ENCODE measurements around the gene CA7. TPM values are rescaled to one million over a fixed set of nuclear protein-coding genes. Genes with fewer than 3 reads are reported as not detected.

Gene CA7
- total RNA-seq, 4 donors from 2014 or later, result not detected

DNA sequence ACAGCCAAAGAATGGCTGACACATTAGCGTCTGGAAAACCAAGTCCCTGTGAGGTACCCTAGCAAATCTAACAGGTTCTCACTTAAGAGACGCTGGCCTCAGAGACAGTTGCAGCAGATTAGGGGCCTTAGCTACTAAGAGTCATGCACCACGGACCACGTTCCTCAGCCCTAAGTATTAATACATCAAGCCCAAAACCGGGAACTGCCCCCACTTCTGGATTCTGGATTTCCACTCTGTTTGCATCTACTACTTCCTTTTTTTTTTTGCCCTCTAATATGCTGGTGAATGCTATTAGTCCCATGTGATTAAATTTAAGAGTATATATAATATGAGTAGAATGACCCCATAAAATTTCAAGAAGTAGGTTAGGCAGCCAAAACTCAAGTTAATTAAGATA is 42.1 kb upstream of the CA7 start:
- Histone ChIP-seq H3K4me3 (no peak overlapping the region), H3K9me3 (no peaks in the 10 kb centered on the region), H3K27me3 (no peaks in the 10 kb centered on the region), H3K36me3 (peaks cover 5 to 66% of the 10 kb centered on the region in 2 donors), H3K27ac (no peak overlapping the region), H3K4me1 (no peaks in the 10 kb centered on the region)
- no peak for TF ChIP-seq POLR2AphosphoS5 (IDR thresholded peaks at IDR 0.05)
- TF ChIP-seq EP300 (IDR thresholded peaks at IDR 0.05), result no peak
- no peak for TF ChIP-seq POLR2A (IDR thresholded peaks at IDR 0.05)
- TF ChIP-seq, protein P1, sequence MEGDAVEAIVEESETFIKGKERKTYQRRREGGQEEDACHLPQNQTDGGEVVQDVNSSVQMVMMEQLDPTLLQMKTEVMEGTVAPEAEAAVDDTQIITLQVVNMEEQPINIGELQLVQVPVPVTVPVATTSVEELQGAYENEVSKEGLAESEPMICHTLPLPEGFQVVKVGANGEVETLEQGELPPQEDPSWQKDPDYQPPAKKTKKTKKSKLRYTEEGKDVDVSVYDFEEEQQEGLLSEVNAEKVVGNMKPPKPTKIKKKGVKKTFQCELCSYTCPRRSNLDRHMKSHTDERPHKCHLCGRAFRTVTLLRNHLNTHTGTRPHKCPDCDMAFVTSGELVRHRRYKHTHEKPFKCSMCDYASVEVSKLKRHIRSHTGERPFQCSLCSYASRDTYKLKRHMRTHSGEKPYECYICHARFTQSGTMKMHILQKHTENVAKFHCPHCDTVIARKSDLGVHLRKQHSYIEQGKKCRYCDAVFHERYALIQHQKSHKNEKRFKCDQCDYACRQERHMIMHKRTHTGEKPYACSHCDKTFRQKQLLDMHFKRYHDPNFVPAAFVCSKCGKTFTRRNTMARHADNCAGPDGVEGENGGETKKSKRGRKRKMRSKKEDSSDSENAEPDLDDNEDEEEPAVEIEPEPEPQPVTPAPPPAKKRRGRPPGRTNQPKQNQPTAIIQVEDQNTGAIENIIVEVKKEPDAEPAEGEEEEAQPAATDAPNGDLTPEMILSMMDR (IDR thresholded peaks at IDR 0.05), result no peak
- 79 to 88% methylated on average over 3 to 5 of the region's 5 CpGs for WGBS, 2 donors (ENCODE audit: low coverage in 1 of 2)
- ATAC-seq, result no peak

DNA sequence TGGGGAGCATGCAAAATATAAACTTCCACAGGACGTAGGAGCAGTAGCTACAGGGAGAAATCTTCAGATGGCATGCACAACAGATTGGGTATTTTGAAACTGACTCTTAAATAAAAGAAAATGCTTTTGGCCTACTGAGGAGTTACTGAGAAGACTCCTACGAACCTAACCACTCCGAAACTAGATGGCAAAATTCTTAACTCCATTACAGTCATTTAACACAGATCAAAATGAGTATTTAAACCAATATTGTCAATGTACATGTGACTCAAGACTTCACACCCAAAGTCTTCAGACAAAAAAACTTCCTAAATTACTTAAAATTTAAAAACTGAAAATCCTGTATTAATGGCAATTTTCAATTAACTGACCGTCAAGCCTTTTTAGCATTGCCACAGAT is 34.4 kb upstream of the CA7 start:
- TF ChIP-seq EP300 (IDR thresholded peaks at IDR 0.05), result no peak
- no peak for TF ChIP-seq POLR2AphosphoS5 (IDR thresholded peaks at IDR 0.05)
- no peak for TF ChIP-seq POLR2A (IDR thresholded peaks at IDR 0.05)
- TF ChIP-seq, protein P1 (IDR thresholded peaks at IDR 0.05), result no peak
- Histone ChIP-seq H3K27me3 (no peaks in the 10 kb centered on the region), H3K4me3 (no peak overlapping the region), H3K4me1 (no peaks in the 10 kb centered on the region), H3K9me3 (no peaks in the 10 kb centered on the region), H3K27ac (no peak overlapping the region), H3K36me3 (peaks cover 5 to 100% of the 10 kb centered on the region in 2 donors)
- no peak for ATAC-seq
- 78 to 94% methylated on average over 4 of the region's 4 CpGs for WGBS, 2 donors (ENCODE audit: low coverage in 1 of 2)

DNA sequence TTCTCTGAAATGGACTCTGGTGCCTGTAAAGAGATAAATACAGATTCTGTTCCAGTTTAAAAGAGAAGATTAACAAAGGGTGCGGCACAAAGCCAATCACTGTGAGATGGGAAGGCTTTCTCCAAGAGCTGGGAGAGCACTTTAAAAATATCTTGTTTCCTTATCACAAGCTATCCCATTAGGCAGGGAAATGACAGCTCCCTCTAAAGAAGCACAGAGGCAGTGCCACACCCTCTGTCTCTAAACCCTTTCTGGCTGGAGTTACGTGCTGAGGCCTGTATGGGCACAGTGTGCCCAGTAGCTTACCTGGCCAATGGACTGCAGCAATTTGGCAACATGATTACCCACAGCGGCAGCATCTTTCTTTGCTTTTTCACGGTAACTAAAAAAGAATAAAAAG is 33.8 kb upstream of the CA7 start:
- WGBS, 2 donors (ENCODE audit: low coverage in 1 of 2), result 87 to 94% methylated on average over 3 to 4 of the region's 4 CpGs
- Histone ChIP-seq H3K4me1 (no peaks in the 10 kb centered on the region), H3K27me3 (no peaks in the 10 kb centered on the region), H3K9me3 (no peaks in the 10 kb centered on the region), H3K4me3 (no peak overlapping the region), H3K27ac (no peak overlapping the region), H3K36me3 (peaks cover 0 to 100% of the 10 kb centered on the region in 2 donors)
- TF ChIP-seq, protein P1 (IDR thresholded peaks at IDR 0.05), result no peak
- no peak for TF ChIP-seq EP300 (IDR thresholded peaks at IDR 0.05)
- no peak for TF ChIP-seq POLR2AphosphoS5 (IDR thresholded peaks at IDR 0.05)
- no peak for TF ChIP-seq POLR2A (IDR thresholded peaks at IDR 0.05)
- ATAC-seq, result no peak

DNA sequence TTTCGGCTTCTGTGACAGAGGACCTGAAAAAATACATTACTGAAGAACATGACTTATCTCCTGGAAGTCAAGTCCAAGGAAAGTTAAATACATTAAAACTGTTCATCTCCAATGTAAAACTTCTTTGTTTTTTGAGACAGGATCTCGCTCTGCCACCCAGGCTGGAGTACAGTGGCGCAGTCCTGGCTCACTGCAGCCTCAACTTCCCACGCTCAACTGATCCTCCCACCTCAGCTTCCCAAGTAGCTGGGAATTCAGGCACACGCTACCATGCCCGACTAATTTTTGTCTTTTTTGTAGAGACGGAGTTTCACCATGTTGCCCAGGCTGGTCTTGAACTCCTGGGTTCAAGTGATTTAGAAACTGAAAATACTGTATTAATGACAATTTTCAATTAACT is 33.2 kb upstream of the CA7 start:
- Histone ChIP-seq H3K27ac (no peak overlapping the region), H3K4me3 (no peak overlapping the region), H3K9me3 (no peaks in the 10 kb centered on the region), H3K27me3 (no peaks in the 10 kb centered on the region), H3K4me1 (no peaks in the 10 kb centered on the region), H3K36me3 (peaks cover 0 to 100% of the 10 kb centered on the region in 2 donors)
- no peak for ATAC-seq
- TF ChIP-seq POLR2AphosphoS5 (IDR thresholded peaks at IDR 0.05), result no peak
- no peak for TF ChIP-seq POLR2A (IDR thresholded peaks at IDR 0.05)
- TF ChIP-seq EP300 (IDR thresholded peaks at IDR 0.05), result no peak
- TF ChIP-seq, protein P1 (IDR thresholded peaks at IDR 0.05), result no peak
- WGBS, 2 donors (ENCODE audit: low coverage in 1 of 2), result 96 to 100% methylated on average over 4 to 7 of the region's 7 CpGs

DNA sequence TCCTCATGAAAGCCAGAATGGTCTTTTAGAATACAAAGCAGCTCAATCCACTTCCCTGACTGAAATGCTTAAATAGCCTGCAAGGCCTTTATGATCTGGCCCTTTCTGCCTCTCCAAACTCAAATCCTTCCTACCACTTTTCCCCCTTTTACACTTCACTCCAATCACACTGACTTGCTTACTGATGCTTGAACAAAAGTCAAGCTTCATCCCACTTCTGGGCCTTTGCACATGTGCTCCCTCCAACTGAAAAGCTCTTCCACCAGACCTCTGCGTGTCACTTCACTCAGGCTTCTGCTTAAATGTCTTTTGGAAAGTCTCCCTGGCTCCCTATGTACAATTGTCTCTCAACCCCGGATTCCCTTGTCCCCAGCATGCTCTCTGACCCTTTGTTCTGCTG is 29.5 kb upstream of the CA7 start:
- no peak overlapping the region for H3K27ac ChIP-seq
- H3K4me3 ChIP-seq, result no peak overlapping the region
- WGBS, 2 donors (ENCODE audit: low coverage in 1 of 2), result 77 to 87% methylated on average over 2 of the region's 2 CpGs
- TF ChIP-seq, protein P1 (IDR thresholded peaks at IDR 0.05), result no peak
- TF ChIP-seq POLR2AphosphoS5 (IDR thresholded peaks at IDR 0.05) (no peak), EP300 (IDR thresholded peaks at IDR 0.05) (no peak), POLR2A (IDR thresholded peaks at IDR 0.05) (no peak)
- ATAC-seq, result no peak
- H3K4me1 ChIP-seq, result no peaks in the 10 kb centered on the region
- H3K9me3 ChIP-seq, result no peaks in the 10 kb centered on the region
- H3K27me3 ChIP-seq, result no peaks in the 10 kb centered on the region
- H3K36me3 ChIP-seq, result peaks cover 2 to 100% of the 10 kb centered on the region in 2 donors
